Stimulated activated CD4-positive, alpha-beta T cell treated with anti-CD3 and anti-CD28 coated beads, Interleukin-15, amount 100 ng/mL, for 1 hour (primary cell): Measurements from ENCODE around the gene LAMC3.
"Not testable (repeated sequence)": the region's sequence is repeated elsewhere in the genome, so short reads cannot be mapped to it uniquely, and the experiment has no call there.

Experiments
- DNase-seq, 2 donors: peaks; one replicate each; pipeline ENCODE4 v3.0.0-alpha.2; 2020; ENCODE audit warnings: low read depth in 1 of 2, low spot score in 1 of 2

LAMC3 gene

GRCh38 chr9:130991778-130992681 lies 16.9 kb upstream of the LAMC3 start:
- DNase-seq, result no peak

GRCh38 chr9:130992682-130993032 lies 16.3 kb upstream of the LAMC3 start:
- no peak for DNase-seq

- no peak for DNase-seq
These were observed 15.5 kb upstream of the LAMC3 start for GRCh38 chr9:130993303-130994030.

- no peak for DNase-seq
These were observed 14.6 kb upstream of the LAMC3 start for GRCh38 chr9:130994135-130995085.

- DNase-seq, result no peak
These were observed 13.6 kb upstream of the LAMC3 start for GRCh38 chr9:130995086-130996011.

- no peak for DNase-seq
These were observed 12.8 kb upstream of the LAMC3 start for GRCh38 chr9:130996205-130996604.

- DNase-seq, result no peak
These were observed 12.1 kb upstream of the LAMC3 start for GRCh38 chr9:130996676-130997394.

- DNase-seq, result no peak
These were observed 11.6 kb upstream of the LAMC3 start for GRCh38 chr9:130997395-130997684.

- DNase-seq, result no peak
These were observed 10.9 kb upstream of the LAMC3 start for GRCh38 chr9:130997925-130998596.

GRCh38 chr9:130998597-130999244 lies 10.3 kb upstream of the LAMC3 start:
- no peak for DNase-seq

GRCh38 chr9:130999245-130999623 lies 9.7 kb upstream of the LAMC3 start:
- no peak for DNase-seq

- DNase-seq, result not testable (repeated sequence)
These were observed 8.4 kb upstream of the LAMC3 start for GRCh38 chr9:131000526-131000925.

GRCh38 chr9:131001021-131001420 lies 8.0 kb upstream of the LAMC3 start:
- no peak for DNase-seq

GRCh38 chr9:131001990-131002389 lies 7.0 kb upstream of the LAMC3 start:
- no peak for DNase-seq

- DNase-seq, result no peak
These were observed 2.4 kb upstream of the LAMC3 start for GRCh38 chr9:131006601-131007000.

- DNase-seq, result no peak
These were observed 888 bp upstream of the LAMC3 start for GRCh38 chr9:131008086-131008485.

GRCh38 chr9:131008563-131008908 lies 438 bp upstream of the LAMC3 start:
- no peak for DNase-seq

- DNase-seq, result no peak
These were observed 1.7 kb downstream of the LAMC3 start for GRCh38 chr9:131010482-131011273.
